Lower leg skin (tissue), 4 donors: Measurements from ENCODE around the gene TRIM41. TPM values are rescaled to one million over a fixed set of nuclear protein-coding genes. Genes with fewer than 3 reads are reported as not detected.

Experiments used
- DNase-seq, 2 donors: peaks; one replicate each; pipeline ENCODE4 v3.0.0-alpha.2; 2019; ENCODE audit warnings: low spot score in 2 of 2
- H3K4me3 ChIP-seq: fragments of 200-600 bp; sonication (generic); 2 replicates; pipeline ENCODE4 v1.5.1; 2017; ENCODE audit warnings: mild to moderate bottlenecking, low read depth; ENCODE audit not compliant: poor library complexity, severe bottlenecking
- CTCF ChIP-seq, 3 donors: fragments of 450-650 bp; IDR thresholded peaks; one replicate each; pipeline ENCODE4 v1.5.1; 2016; ENCODE audit warnings: antibody characterized with exemption in 3 of 3, mild to moderate bottlenecking in 3 of 3, moderate library complexity in 2 of 3
- POLR2A ChIP-seq, 2 donors: fragments of 450-650 bp; IDR thresholded peaks; one replicate each; pipeline ENCODE4 v1.6.1; 2016 to 2017; ENCODE audit warnings: antibody characterized with exemption in 2 of 2, mild to moderate bottlenecking in 1 of 2, moderate library complexity in 1 of 2
- WGBS, 2 donors: methylation state at CpG; one replicate each; pipeline ENCODE4 v1.1.5; 2018; 5-methylcytosine and 5-hydroxymethylcytosine counted together
- intact Hi-C: fragments of 100-400 bp; cut with DNase I; formaldehyde crosslinking; loops from one replicate; pipeline ENCODE4 v1.15.0; 2023; ENCODE audit warnings: low total_unique reads
- total RNA-seq, 4 donors: library from RNA; depleted of rRNA; stranded (reverse); fragments of >200 nt; gene quantifications; one replicate each; pipeline ENCODE4 v1.1.0, GENCODE V29; 2016

Gene TRIM41
- total RNA-seq, 4 donors from 2014 or later: 14.7 to 19.8 (median 18.0) TPM

- intact Hi-C loops: no loop called here
- TF ChIP-seq CTCF (IDR thresholded peaks at IDR 0.05): peak in 1 of 3 donors; percentile 4
- no peak for TF ChIP-seq POLR2A (IDR thresholded peaks at IDR 0.05)
- 3 to 7% methylated on average over 37 of the region's 37 CpGs for WGBS, 2 donors
- no peak overlapping the region for H3K4me3 ChIP-seq
- DNase-seq: peak; percentile 83 to 97
Observed at GRCh38 chr5:181187500-181188213, 35.4 kb upstream of the TRIM41 start.

GRCh38 chr5:181188700-181189362 is 34.2 kb upstream of the TRIM41 start:
- intact Hi-C loops: no loop called here
- peak; percentile 88 to 96 for DNase-seq
- peak overlapping the region; percentile 91 for H3K4me3 ChIP-seq
- no peak for TF ChIP-seq CTCF (IDR thresholded peaks at IDR 0.05)
- TF ChIP-seq POLR2A (IDR thresholded peaks at IDR 0.05): no peak
- 1% methylated on average over 35 of the region's 35 CpGs for WGBS, 2 donors

- peak overlapping the region; percentile 91 for H3K4me3 ChIP-seq
- intact Hi-C loops: no loop called here
- TF ChIP-seq CTCF (IDR thresholded peaks at IDR 0.05) (no peak), POLR2A (IDR thresholded peaks at IDR 0.05) (no peak)
- 0 to 1% methylated on average over 41 of the region's 41 CpGs for WGBS, 2 donors
- DNase-seq: no peak
Observed at GRCh38 chr5:181189363-181189961, 33.6 kb upstream of the TRIM41 start.

- no peak for TF ChIP-seq POLR2A (IDR thresholded peaks at IDR 0.05)
- TF ChIP-seq CTCF (IDR thresholded peaks at IDR 0.05): no peak
- WGBS, 2 donors: 0% methylated on average over 33 to 39 of the region's 52 CpGs
- H3K4me3 ChIP-seq: peak overlapping the region; percentile 91
- peak in 1 of 2 donors; percentile 91 for DNase-seq
- intact Hi-C loops: no loop called here
Observed at GRCh38 chr5:181189962-181190710, 32.9 kb upstream of the TRIM41 start.

GRCh38 chr5:181190711-181191525 is 32.2 kb upstream of the TRIM41 start:
- peak overlapping the region; percentile 91 for H3K4me3 ChIP-seq
- no peak for TF ChIP-seq CTCF (IDR thresholded peaks at IDR 0.05)
- intact Hi-C loops: no loop called here
- 0% methylated on average over 52 to 57 of the region's 66 CpGs for WGBS, 2 donors
- peak in 1 of 2 donors; percentile 91 for DNase-seq
